Stimulated activated naive B cell treated with anti-CD40 and anti-IgM and Interleukin-4, amounts not matched to agents 10 μg/mL and 1 μg/mL and 100 μg/mL, for 72 hours (primary cell): ENCODE results near the gene CD244.
"Not testable (repeated sequence)": the region's sequence is repeated elsewhere in the genome, so short reads cannot be mapped to it uniquely, and the experiment has no call there.

Experiments used
- ATAC-seq, 2 donors: fragments of 150-1000 bp; cut with Tn5 transposase; replicated peaks; 2 replicates each; pipeline ENCODE4 v1.10.0; 2021; ENCODE audit warnings: moderate library complexity in 1 of 2
- DNase-seq: peaks from one replicate; pipeline ENCODE4 v3.0.0; 2021
- H3K27ac Mint-ChIP-seq: one replicate; pipeline ENCODE4 v1.8.0; 2022; ENCODE audit warnings: mild to moderate bottlenecking, mixed read lengths
- H3K27me3 Mint-ChIP-seq, 2 donors: one replicate each; pipeline ENCODE4 v1.8.0; 2022; ENCODE audit warnings: mixed read lengths in 2 of 2
- H3K36me3 Mint-ChIP-seq, 2 donors: one replicate each; pipeline ENCODE4 v1.8.0; 2022; ENCODE audit warnings: mixed read lengths in 2 of 2, mild to moderate bottlenecking in 1 of 2
- H3K4me1 Mint-ChIP-seq, 2 donors: one replicate each; pipeline ENCODE4 v1.8.0; 2022; ENCODE audit warnings: mixed read lengths in 2 of 2, mild to moderate bottlenecking in 1 of 2
- H3K4me3 Mint-ChIP-seq, 2 donors: one replicate each; pipeline ENCODE4 v1.8.0; 2022; ENCODE audit warnings: mild to moderate bottlenecking in 2 of 2, mixed read lengths in 2 of 2, moderate library complexity in 1 of 2
- H3K9me3 Mint-ChIP-seq, 2 donors: one replicate each; pipeline ENCODE4 v1.8.0; 2022; ENCODE audit warnings: mixed read lengths in 2 of 2, mild to moderate bottlenecking in 1 of 2

The CD244 gene, protein sequence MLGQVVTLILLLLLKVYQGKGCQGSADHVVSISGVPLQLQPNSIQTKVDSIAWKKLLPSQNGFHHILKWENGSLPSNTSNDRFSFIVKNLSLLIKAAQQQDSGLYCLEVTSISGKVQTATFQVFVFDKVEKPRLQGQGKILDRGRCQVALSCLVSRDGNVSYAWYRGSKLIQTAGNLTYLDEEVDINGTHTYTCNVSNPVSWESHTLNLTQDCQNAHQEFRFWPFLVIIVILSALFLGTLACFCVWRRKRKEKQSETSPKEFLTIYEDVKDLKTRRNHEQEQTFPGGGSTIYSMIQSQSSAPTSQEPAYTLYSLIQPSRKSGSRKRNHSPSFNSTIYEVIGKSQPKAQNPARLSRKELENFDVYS

DNA sequence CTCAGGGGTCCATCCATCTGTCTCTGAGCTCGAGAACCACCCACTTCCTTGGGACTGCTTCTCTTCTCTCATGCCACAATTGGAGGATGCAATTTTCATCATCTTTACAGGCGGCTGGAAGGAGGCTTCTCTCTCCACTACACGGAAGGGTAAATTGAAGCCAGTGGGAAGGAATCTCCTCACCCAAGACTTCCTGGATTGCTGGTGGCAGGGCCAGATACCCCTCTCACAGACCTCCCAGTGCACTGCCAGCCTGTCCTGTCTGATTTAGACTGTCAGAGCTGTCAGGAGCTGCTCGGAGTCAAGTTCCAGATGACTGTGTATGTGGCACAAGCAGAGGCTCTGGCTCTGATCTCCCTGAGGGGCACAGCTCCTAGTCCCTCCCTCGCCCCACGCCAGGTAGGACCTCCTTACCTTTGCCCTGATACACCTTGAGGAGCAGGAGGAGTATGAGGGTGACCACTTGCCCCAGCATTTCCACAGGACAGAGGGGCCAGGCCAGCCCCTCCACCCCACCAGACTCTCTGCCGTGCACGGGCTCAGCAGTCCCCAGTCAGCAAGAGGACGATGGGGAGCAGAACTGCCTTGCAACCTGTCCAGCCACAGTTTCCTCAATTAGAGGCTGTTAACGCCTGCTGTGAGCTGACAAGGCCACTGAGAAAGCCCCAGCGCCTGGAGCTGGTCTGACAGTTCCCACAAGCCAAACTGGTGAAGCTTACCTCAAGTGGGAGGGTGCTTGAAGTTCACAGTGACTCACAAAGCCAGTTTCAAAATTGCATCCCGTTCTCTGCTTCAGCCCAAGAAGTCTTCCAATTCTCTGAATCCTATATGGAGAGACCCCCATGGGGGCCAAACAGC lies at the start of gene CD244:
TSS of gene CD244 (minus strand) at position 685 of the 858 bp plus-strand sequence. CDS start at position 475, 210 bp downstream.
- Mint-ChIP-seq H3K36me3 (no peaks in the 10 kb centered on the region), H3K27ac (peak within 1 kb of the TSS; percentile 64), H3K27me3 (peaks cover 0 to 8% of the 10 kb centered on the region in 2 donors), H3K9me3 (no peaks in the 10 kb centered on the region), H3K4me1 (peaks cover 21 to 29% of the 10 kb centered on the region in 2 donors), H3K4me3 (peak within 1 kb of the TSS; percentile 55 to 67)
- ATAC-seq = peak; percentile 93 to 94
- DNase-seq = peak; percentile 53

DNA sequence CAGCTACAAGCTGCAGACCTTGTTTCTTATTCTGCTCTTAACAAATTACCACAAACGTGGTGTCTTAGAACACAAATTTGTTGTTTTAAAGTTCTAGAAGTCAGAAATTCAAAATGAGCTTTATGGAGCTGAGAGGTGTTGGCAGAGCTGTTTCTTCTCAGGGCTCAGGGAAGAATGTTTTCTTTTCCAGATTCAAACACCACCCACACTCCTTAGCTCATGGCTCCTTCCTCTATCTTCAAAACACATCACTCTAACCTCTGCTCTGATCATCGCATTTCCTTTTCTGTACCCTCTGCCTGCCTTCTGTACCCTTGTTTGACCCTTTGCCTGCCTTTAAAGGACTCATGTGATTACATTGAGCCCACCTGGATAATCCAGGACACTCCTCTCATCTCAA lies 49.2 kb upstream of the CD244 start:
- Mint-ChIP-seq H3K4me3 (no peak overlapping the region), H3K9me3 (peaks cover 0 to 2% of the 10 kb centered on the region in 2 donors), H3K4me1 (no peaks in the 10 kb centered on the region), H3K36me3 (no peaks in the 10 kb centered on the region), H3K27ac (no peak overlapping the region), H3K27me3 (no peaks in the 10 kb centered on the region)
- ATAC-seq = no peak
- DNase-seq = no peak

DNA sequence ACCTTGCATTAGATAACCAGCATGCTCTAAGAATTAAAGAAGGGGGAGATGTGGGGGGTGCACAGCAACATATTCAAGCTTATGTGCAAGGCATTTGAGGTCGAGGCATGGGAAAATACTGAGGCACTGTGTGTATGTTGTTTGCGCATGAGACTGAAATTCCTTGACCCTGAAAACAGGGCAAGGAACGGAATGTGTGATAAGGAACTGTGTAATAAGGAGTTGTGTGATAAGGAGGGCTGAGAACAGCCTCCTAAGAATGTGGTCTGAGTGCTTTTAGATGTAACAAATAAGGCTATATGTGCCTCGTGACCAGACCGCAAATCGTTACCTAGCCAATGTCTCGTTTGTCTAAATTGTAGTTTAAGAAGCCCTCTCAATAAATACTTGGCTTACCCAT lies 48.8 kb upstream of the CD244 start:
- no peaks in the 10 kb centered on the region for H3K27me3 Mint-ChIP-seq
- no peak for ATAC-seq
- no peaks in the 10 kb centered on the region for H3K4me1 Mint-ChIP-seq
- H3K9me3 Mint-ChIP-seq = peaks cover 0 to 2% of the 10 kb centered on the region in 2 donors
- no peak overlapping the region for H3K4me3 Mint-ChIP-seq
- no peak overlapping the region for H3K27ac Mint-ChIP-seq
- H3K36me3 Mint-ChIP-seq = no peaks in the 10 kb centered on the region
- DNase-seq = no peak

DNA sequence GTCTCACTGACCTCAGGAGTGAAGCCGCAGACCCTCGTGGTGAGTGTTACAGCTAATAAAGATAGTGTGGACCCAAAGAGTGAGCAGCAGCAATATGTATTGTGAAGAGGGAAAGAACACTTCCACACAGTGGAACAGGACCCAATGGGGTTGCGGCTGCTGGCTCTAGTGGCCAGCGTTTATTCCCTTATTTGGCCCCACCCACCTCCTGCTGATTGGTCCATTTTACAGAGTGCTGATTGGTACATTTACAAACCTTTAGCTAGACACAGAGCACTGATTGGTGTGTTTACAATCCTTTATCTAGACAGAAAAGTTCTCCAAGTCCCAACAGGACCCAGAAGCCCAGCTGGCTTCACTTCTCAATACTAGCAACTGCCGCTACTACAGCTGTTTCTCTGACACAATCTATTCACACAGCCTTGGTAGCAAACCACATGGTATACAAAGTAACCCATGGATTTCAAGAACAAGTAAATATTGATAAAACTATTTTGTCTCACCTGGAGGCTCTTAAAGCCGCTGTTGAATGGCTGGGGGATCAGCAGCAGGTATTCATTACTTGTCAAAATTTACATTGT lies 47.6 kb upstream of the CD244 start:
- ATAC-seq (no peak), DNase-seq (no peak)
- Mint-ChIP-seq H3K27me3 (no peaks in the 10 kb centered on the region), H3K27ac (no peak overlapping the region), H3K9me3 (peaks cover 0 to 2% of the 10 kb centered on the region in 2 donors), H3K4me3 (no peak overlapping the region), H3K36me3 (no peaks in the 10 kb centered on the region), H3K4me1 (no peaks in the 10 kb centered on the region)

DNA sequence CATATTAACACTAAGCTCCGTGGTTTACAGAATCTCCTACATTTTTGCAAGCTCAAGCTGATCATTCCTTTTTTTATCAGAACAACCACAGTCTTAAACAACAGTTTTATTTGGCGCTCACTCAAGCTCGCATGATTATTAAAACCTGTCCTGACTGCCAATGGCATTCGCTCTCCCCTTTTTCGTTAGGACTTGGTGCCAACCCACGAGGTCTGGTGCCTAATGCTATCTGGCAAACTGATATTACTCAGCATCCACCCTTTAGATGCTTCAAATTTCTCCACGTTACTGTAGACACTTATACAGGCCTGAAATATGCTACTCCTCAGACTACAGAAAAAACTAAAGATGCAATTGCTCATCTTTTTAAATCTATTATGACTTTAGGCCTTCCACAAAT lies 45.3 kb upstream of the CD244 start:
- Mint-ChIP-seq H3K27me3 (no peaks in the 10 kb centered on the region), H3K36me3 (no peaks in the 10 kb centered on the region), H3K4me3 (no peak overlapping the region), H3K9me3 (peaks cover 0 to 2% of the 10 kb centered on the region in 2 donors), H3K4me1 (no peaks in the 10 kb centered on the region), H3K27ac (no peak overlapping the region)
- ATAC-seq (no peak), DNase-seq (no peak)

DNA sequence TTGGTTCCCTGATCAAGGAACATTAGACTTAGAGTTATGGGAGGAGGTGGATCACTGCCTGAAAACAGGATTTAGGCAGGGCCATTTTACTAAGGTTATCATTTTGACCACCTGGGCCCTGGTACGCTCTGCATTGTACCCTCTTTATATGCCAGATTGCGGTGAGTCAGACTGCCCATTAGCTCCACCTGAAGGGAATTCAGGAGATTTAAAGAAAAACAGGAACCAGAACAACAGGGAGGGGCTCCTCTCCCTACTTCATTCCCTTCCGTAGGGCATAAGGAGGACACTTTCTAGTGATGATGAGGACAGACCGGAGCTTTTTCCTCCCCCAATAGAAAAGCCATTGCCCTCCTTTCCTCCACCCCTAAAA lies 42.9 kb upstream of the CD244 start:
- Mint-ChIP-seq H3K36me3 (no peaks in the 10 kb centered on the region), H3K27ac (no peak overlapping the region), H3K4me1 (no peaks in the 10 kb centered on the region), H3K4me3 (no peak overlapping the region), H3K27me3 (no peaks in the 10 kb centered on the region), H3K9me3 (peaks cover 0 to 2% of the 10 kb centered on the region in 2 donors)
- DNase-seq = no peak
- no peak for ATAC-seq

DNA sequence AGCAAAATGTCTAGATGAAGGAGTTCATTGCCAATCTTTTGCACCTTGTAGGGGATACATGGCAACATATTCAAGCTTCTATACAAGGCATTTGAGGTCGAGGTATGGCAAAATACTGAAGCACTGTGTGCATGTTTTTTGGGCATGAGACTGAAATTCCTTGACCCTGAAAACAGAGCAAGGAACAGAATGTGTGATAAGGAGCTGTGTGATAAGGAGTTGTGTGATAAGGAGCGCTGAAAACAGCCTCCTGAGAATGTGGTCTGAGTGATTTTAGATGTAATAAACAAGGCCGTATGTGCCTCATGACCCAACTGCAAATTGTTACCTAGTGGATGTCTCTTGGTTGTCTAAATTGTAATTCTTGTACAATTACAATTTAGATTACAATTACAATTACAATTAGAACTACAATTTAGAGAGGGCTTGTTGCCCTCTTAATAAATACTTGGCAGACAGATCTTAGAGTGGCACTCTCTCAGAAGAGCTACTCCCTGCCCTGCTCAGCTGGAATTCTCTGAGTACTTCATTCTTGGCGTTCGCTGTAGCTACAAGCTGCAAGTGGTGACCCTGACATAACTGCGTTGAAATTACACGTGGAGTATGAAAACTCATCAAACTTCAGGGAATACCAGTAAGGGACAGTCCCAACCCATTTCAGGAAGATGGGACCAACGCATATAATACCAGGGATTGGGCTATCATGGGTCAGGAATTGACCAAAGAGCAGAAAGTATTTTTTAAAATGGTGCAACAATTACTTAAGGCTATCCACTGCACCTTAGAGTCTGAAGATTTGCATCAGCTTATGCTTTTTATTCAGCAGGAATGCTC lies 42.3 kb upstream of the CD244 start:
- Mint-ChIP-seq H3K4me1 (no peaks in the 10 kb centered on the region), H3K4me3 (no peak overlapping the region), H3K27ac (no peak overlapping the region), H3K9me3 (no peaks in the 10 kb centered on the region), H3K27me3 (no peaks in the 10 kb centered on the region), H3K36me3 (no peaks in the 10 kb centered on the region)
- ATAC-seq = no peak
- DNase-seq = no peak

DNA sequence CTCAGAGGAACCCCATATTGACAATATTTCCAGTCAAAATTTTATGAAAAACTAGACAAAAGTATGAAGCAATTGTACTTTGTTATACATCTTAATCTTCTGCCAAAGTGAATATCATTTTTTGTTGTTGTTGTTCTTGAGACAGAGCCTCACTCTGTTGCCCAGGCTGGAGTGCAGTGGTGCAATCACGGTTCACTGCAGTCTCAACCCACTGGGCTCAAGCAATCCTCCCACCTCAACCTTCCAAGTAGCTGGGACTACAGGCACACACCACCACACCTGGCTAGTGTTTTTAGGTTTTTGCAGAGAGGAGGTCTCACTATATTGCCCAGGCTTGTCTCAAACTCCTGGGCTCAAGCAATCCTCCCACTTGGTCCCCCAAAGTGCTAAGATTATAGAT lies 39.6 kb upstream of the CD244 start:
- H3K9me3 Mint-ChIP-seq, ATAC-seq, DNase-seq, H3K4me3 Mint-ChIP-seq, H3K27ac Mint-ChIP-seq, H3K4me1 Mint-ChIP-seq, H3K36me3 Mint-ChIP-seq, H3K27me3 Mint-ChIP-seq: not testable (repeated sequence)

DNA sequence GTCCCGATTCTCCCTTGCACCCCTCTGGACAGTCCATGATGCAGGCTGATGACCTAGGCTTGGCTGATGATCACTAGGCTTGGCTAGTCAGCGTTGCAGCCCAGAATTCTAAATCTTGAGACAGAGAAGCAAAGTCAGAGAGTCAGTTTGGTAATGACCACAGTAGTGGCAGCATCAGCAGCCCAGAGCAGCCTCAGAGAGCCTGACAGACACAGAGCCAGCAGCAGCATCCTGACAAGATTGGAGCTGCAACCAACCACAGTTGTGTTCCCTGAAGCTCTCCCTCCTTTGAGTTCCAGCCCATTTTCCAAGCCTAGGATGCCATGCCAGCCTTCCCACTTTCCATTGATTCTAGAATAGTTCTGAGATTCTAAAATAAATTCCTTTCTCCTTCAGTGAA lies 39.1 kb upstream of the CD244 start:
- H3K27me3 Mint-ChIP-seq = peaks cover 0 to 8% of the 10 kb centered on the region in 2 donors
- DNase-seq (no peak), ATAC-seq (no peak)
- no peaks in the 10 kb centered on the region for H3K4me1 Mint-ChIP-seq
- no peak overlapping the region for H3K27ac Mint-ChIP-seq
- no peaks in the 10 kb centered on the region for H3K36me3 Mint-ChIP-seq
- no peaks in the 10 kb centered on the region for H3K9me3 Mint-ChIP-seq
- no peak overlapping the region for H3K4me3 Mint-ChIP-seq

DNA sequence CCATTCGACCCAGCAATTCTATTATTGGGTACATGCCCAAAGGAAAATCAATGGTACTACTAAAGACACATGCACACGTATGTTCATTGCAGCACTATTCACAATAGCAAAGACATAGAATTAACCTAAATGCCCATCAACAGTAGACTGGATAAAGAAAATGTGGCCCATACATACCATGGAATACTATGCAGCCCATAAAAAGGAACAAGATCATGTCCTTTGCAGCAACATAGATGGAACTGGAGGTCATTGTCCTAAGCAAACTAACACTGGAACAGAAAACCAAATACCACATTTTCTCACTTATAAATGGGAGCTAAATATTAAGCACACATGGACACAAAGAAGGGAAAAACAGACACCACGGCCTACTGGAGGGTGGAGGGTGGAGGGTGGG lies 38.0 kb upstream of the CD244 start:
- DNase-seq, ATAC-seq, H3K4me3 Mint-ChIP-seq, H3K9me3 Mint-ChIP-seq, H3K4me1 Mint-ChIP-seq, H3K36me3 Mint-ChIP-seq, H3K27ac Mint-ChIP-seq: not testable (repeated sequence)
- H3K27me3 Mint-ChIP-seq = peaks cover 0 to 10% of the 10 kb centered on the region in 2 donors

DNA sequence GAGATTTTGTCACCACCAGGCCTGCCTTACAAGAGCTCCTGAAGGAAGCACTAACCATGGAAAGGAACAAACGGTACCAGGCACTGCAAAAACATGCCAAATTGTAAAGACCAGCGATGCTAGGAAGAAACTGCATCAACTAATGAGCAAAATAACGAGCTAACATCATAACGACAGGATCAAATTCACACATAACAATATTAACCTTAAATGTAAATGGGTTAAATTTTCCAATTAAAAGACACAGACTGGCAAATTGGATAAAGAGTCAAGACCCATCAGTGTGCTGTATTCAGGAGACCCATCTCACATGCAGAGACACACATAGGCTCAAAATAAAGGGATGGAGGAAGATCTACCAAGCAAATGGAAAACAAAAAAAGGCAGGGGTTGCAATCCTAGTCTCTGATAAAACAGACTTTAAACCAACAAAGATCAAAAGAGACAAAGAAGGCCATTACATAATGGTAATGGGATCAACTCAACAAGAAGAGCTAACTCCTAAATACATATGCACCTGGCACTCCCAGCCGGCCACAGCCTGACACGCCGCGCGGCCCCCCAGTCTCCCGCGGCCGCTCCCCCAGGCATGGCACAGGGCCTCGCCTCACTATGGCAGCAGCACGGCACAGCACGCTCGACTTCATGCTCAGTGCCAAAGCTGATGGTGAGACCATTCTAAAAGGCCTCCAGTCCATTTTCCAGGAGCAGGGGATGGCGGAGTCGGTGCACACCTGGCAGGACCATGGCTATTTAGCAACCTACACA lies 31.9 kb upstream of the CD244 start:
- H3K4me1 Mint-ChIP-seq, H3K36me3 Mint-ChIP-seq, H3K27ac Mint-ChIP-seq, H3K4me3 Mint-ChIP-seq, DNase-seq, ATAC-seq: not testable (repeated sequence)
- peaks cover 10 to 17% of the 10 kb centered on the region in 2 donors for H3K27me3 Mint-ChIP-seq
- H3K9me3 Mint-ChIP-seq = peaks cover 8 to 12% of the 10 kb centered on the region in 2 donors

DNA sequence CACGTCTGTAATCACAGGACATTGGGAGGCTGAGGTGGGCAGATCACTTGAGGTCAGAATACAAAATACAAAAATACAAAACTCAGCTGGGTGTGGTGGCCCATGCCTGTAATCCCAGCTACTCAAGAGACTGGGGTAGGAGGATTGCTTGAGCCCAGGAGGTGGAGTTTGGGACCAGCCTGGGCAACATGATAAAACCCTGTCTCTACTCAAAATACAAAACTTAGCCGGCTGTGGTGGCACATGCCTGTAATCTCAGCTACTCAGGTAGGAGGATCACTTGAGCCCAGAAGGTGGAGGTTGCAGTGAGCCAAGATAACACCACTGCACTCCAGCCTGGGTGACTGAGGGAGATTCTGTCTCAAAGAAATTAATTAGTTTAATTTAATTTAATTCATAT lies 28.8 kb upstream of the CD244 start:
- Mint-ChIP-seq H3K36me3 (peaks cover 4 to 5% of the 10 kb centered on the region in 2 donors), H3K9me3 (peaks cover 8 to 12% of the 10 kb centered on the region in 2 donors), H3K4me1 (no peaks in the 10 kb centered on the region), H3K4me3 (no peak overlapping the region), H3K27me3 (peaks cover 7 to 10% of the 10 kb centered on the region in 2 donors), H3K27ac (no peak overlapping the region)
- DNase-seq (no peak), ATAC-seq (no peak)

DNA sequence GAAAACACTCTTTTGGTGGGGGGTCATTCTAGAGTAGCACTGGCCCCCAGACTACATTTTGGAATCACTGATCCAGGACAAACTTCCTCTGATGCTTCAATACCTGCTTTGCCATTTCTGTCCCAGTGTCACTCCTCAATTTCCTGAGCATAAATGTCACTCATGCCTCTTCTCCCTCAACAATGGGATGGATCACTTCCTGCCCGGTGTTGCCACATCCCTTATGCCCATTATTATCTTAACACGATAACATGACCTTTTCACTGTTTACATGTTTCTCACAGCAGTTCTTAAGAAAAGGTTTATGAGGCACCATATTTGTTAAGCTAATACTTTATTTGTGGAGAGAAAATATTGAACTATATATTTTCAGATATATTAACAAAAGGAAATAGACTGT lies 26.2 kb upstream of the CD244 start:
- Mint-ChIP-seq H3K4me1 (no peaks in the 10 kb centered on the region), H3K27me3 (peaks cover 5 to 7% of the 10 kb centered on the region in 2 donors), H3K4me3 (no peak overlapping the region), H3K9me3 (peaks cover 3% of the 10 kb centered on the region in 2 donors), H3K36me3 (peaks cover 0 to 5% of the 10 kb centered on the region in 2 donors), H3K27ac (no peak overlapping the region)
- DNase-seq = no peak
- ATAC-seq = no peak
